ENCODE measurements around the gene PAX5. TPM values are rescaled to one million over a fixed set of nuclear protein-coding genes. Genes with fewer than 3 reads are reported as not detected.

The PAX5 gene
- total and polyA plus RNA-seq, 2 donors (not counting 1 experiment from before 2014, with no cell fraction given): 196 to 275 TPM

GRCh38 chr9:37025071-37025822 is 8.8 kb downstream of the PAX5 start:
- H2AFZ ChIP-seq (ENCODE audit: insufficient read depth, low read depth, low read length, poor library complexity, severe bottlenecking): peak overlapping the region; percentile 27
- CTCF ChIA-PET: interaction anchor here (0.5 to 9.1 kb wide), 12 partner anchors 10 to 304 kb away, joined by 3 to 162 read pairs (median 6); no protein-coding TSS in a partner anchor
- Mint-ChIP-seq H3K9me3 (ENCODE audit: insufficient read depth) (no peaks in the 10 kb centered on the region), H3K4me1 (peaks cover 78% of the 10 kb centered on the region), H3K4me3 (peak overlapping the region; percentile 99), H3K27me3 (no peaks in the 10 kb centered on the region), H3K27ac (peak overlapping the region; percentile 81)
- intact Hi-C loops (cut with micrococcal nuclease): loop anchor here (1.0 to 5.0 kb wide), 2 partner anchors 95 to 442 kb away; partner anchors contain the start of genes ZBTB5 and ZCCHC7
- H3K9ac ChIP-seq (ENCODE audit: low read length): peak overlapping the region; percentile 98
- no peaks in the 10 kb centered on the region for H3K9me3 ChIP-seq (ENCODE audit: control extremely low read depth in 1 of 3, control insufficient read depth in 2 of 3, insufficient read depth in 1 of 3, low read length in 2 of 3)
- H3K4me2 ChIP-seq (replicated peaks; ENCODE audit: low read depth, low read length, poor library complexity, severe bottlenecking): peak overlapping the region; percentile 88
- peak overlapping the region; percentile 64 to 77 for H3K27ac ChIP-seq (ENCODE audit: low read length in 2 of 2)
- no peak for TF ChIP-seq EZH2 (IDR thresholded peaks at IDR 0.05; ENCODE audit: borderline replicate concordance, insufficient read depth, low read depth, low read length, poor library complexity, severe bottlenecking)
- TF ChIP-seq CTCF (IDR thresholded peaks at IDR 0.05): no peak
- no peaks in the 10 kb centered on the region for H3K27me3 ChIP-seq (replicated peaks in 1 of 4; ENCODE audit: control extremely low read depth in 1 of 4, control insufficient read depth in 3 of 4, insufficient read depth in 4 of 4, low read length in 3 of 4)
- POLR2A ChIA-PET: interaction anchor here (0.6 to 6.4 kb wide), 11 partner anchors 10 to 386 kb away, joined by 3 to 59 read pairs (median 8); partner anchors contain the start of gene PAX5
- DNase-seq (peak; percentile 62), ATAC-seq (ENCODE audit: low read depth) (no peak)
- 3% methylated on average over 30 of the region's 36 CpGs for WGBS (ENCODE audit: insufficient coverage)
- H4K20me1 ChIP-seq (ENCODE audit: control insufficient read depth, insufficient read depth, low read length, poor library complexity, severe bottlenecking): peaks cover 92% of the 10 kb centered on the region
- peaks cover 0 to 56% of the 10 kb centered on the region in 2 experiments for H3K36me3 ChIP-seq (replicated peaks in 1 of 2; ENCODE audit: control extremely low read depth in 1 of 2, control insufficient read depth in 1 of 2, extremely low read depth in 1 of 2, insufficient read depth in 2 of 2, low read length in 1 of 2)
- H3K79me2 ChIP-seq (ENCODE audit: control insufficient read depth, insufficient read depth, low read length): peaks cover 100% of the 10 kb centered on the region
- peaks cover 59 to 76% of the 10 kb centered on the region in 2 donors for H3K4me1 ChIP-seq (ENCODE audit: control insufficient read depth in 2 of 2, insufficient read depth in 2 of 2, low read length in 2 of 2)
- H3K4me3 ChIP-seq (ENCODE audit: control extremely low read depth in 1 of 5, extremely low read depth in 1 of 5, insufficient read depth in 1 of 5, low read depth in 2 of 5, low read length in 4 of 5): peak overlapping the region; percentile 58 to 84 (median 76)

GRCh38 chr9:37017546-37017945 is 16.5 kb downstream of the PAX5 start:
- peaks cover 40% of the 10 kb centered on the region for H4K20me1 ChIP-seq (ENCODE audit: control insufficient read depth, insufficient read depth, low read length, poor library complexity, severe bottlenecking)
- intact Hi-C loops (cut with micrococcal nuclease): loop anchor here (1.0 kb wide), 1 partner anchor 9 kb away; no protein-coding TSS in a partner anchor
- no peaks in the 10 kb centered on the region for H3K9me3 ChIP-seq (ENCODE audit: control extremely low read depth in 1 of 3, control insufficient read depth in 2 of 3, insufficient read depth in 1 of 3, low read length in 2 of 3)
- DNase-seq (no peak), ATAC-seq (ENCODE audit: low read depth) (no peak)
- no peak overlapping the region for H3K4me3 Mint-ChIP-seq
- peaks cover 52 to 63% of the 10 kb centered on the region in 2 donors for H3K4me1 ChIP-seq (ENCODE audit: control insufficient read depth in 2 of 2, insufficient read depth in 2 of 2, low read length in 2 of 2)
- H3K4me2 ChIP-seq (replicated peaks; ENCODE audit: low read depth, low read length, poor library complexity, severe bottlenecking): no peak overlapping the region
- peaks cover 87% of the 10 kb centered on the region for H3K4me1 Mint-ChIP-seq
- peak overlapping the region in 1 of 2 donors; percentile 77 for H3K27ac ChIP-seq (ENCODE audit: low read length in 2 of 2)
- H3K9ac ChIP-seq (ENCODE audit: low read length): no peak overlapping the region
- ChIA-PET CTCF (interaction anchor here (0.5 to 2.6 kb wide), 5 partner anchors 9 to 312 kb away, joined by 3 to 7 read pairs (median 4); no protein-coding TSS in a partner anchor), POLR2A (interaction anchor here (0.6 to 1.3 kb wide), 3 partner anchors 10 to 269 kb away, joined by 3 to 4 read pairs (median 3); no protein-coding TSS in a partner anchor)
- no peak for TF ChIP-seq EZH2 (IDR thresholded peaks at IDR 0.05; ENCODE audit: borderline replicate concordance, insufficient read depth, low read depth, low read length, poor library complexity, severe bottlenecking)
- TF ChIP-seq CTCF (IDR thresholded peaks at IDR 0.05): no peak
- H3K79me2 ChIP-seq (ENCODE audit: control insufficient read depth, insufficient read depth, low read length): peaks cover 98% of the 10 kb centered on the region
- no peaks in the 10 kb centered on the region for H3K27me3 Mint-ChIP-seq
- H2AFZ ChIP-seq (ENCODE audit: insufficient read depth, low read depth, low read length, poor library complexity, severe bottlenecking): no peak overlapping the region
- WGBS (ENCODE audit: insufficient coverage): 90% methylated on average over 6 of the region's 8 CpGs
- H3K27me3 ChIP-seq (replicated peaks in 1 of 4; ENCODE audit: control extremely low read depth in 1 of 4, control insufficient read depth in 3 of 4, insufficient read depth in 4 of 4, low read length in 3 of 4): no peaks in the 10 kb centered on the region
- H3K27ac Mint-ChIP-seq: peak overlapping the region; percentile 86
- H3K9me3 Mint-ChIP-seq (ENCODE audit: insufficient read depth): no peaks in the 10 kb centered on the region
- no peak overlapping the region for H3K4me3 ChIP-seq (ENCODE audit: control extremely low read depth in 1 of 5, extremely low read depth in 1 of 5, insufficient read depth in 1 of 5, low read depth in 2 of 5, low read length in 4 of 5)
- H3K36me3 ChIP-seq (replicated peaks in 1 of 2; ENCODE audit: control extremely low read depth in 1 of 2, control insufficient read depth in 1 of 2, extremely low read depth in 1 of 2, insufficient read depth in 2 of 2, low read length in 1 of 2): peaks cover 2 to 91% of the 10 kb centered on the region in 2 experiments

All from B cell (primary cell).